Heart left ventricle (tissue), 16 donors: Measurements from ENCODE around the gene EP400. TPM values are rescaled to one million over a fixed set of nuclear protein-coding genes. Genes with fewer than 3 reads are reported as not detected.

Source experiments
- ATAC-seq, 4 donors: fragments of 200-7000 bp; cut with Tn5 transposase; one replicate each; pipeline ENCODE4 v1.9.1; 2020 to 2022; ENCODE audit warnings: moderate library complexity in 4 of 4, mild to moderate bottlenecking in 3 of 4, moderate number of reproducible peaks in 1 of 4
- DNase-seq, 5 donors: peaks; one replicate each; pipeline ENCODE4 v3.0.0-alpha.2; 2020
- H3K27ac ChIP-seq, 12 donors: fragments of 200-600 bp; sonication (generic) in 4 of 12; one replicate each; pipeline versions ENCODE4 v1.5.0 to v1.8.0; 2016 to 2022; ENCODE audit warnings: mild to moderate bottlenecking in 2 of 12
- H3K27me3 ChIP-seq, 9 donors: fragments of 200-600 bp; sonication (generic) in 2 of 9; one replicate each; pipeline versions ENCODE4 v1.5.1 to v1.8.0; 2016 to 2022; ENCODE audit warnings: mild to moderate bottlenecking in 3 of 9
- H3K36me3 ChIP-seq, 9 donors: fragments of 200-600 bp; sonication (generic) in 2 of 9; one replicate each; pipeline versions ENCODE4 v1.5.0 to v1.8.0; 2018 to 2022; ENCODE audit warnings: mild to moderate bottlenecking in 2 of 9
- H3K4me1 ChIP-seq, 12 donors: fragments of 200-600 bp; sonication (generic) in 4 of 12; one replicate each; pipeline versions ENCODE4 v1.5.0 to v1.8.0; 2016 to 2022; ENCODE audit warnings: mild to moderate bottlenecking in 3 of 12
- H3K4me3 ChIP-seq, 12 donors: fragments of 200-600 bp; sonication (generic) in 4 of 12; one replicate each; pipeline versions ENCODE4 v1.5.0 to v1.8.0; 2017 to 2022; ENCODE audit warnings: mild to moderate bottlenecking in 9 of 12, moderate library complexity in 4 of 12
- H3K9me3 ChIP-seq, 12 donors: fragments of 200-600 bp; sonication (generic) in 4 of 12; one replicate each; pipeline versions ENCODE4 v1.5.0 to v1.8.0; 2016 to 2022; ENCODE audit warnings: mild to moderate bottlenecking in 1 of 12
- POLR2A ChIP-seq, 2 donors: fragments of 450-650 bp; IDR thresholded peaks; one replicate each; pipeline ENCODE4 v1.6.1; 2017; ENCODE audit warnings: antibody characterized with exemption in 2 of 2, mild to moderate bottlenecking in 2 of 2, moderate library complexity in 2 of 2
- WGBS, 4 donors: extraction: QIAGEN DNeasy Blood & Tissue Kit in 2 of 4; methylation state at CpG; one replicate each; pipeline versions ENCODE4 v1.1.5 to v1.1.7; 2013 to 2018; 5-methylcytosine and 5-hydroxymethylcytosine counted together
- intact Hi-C, 10 donors: fragments of 100-400 bp; cut with DNase I; formaldehyde crosslinking; loops; one replicate each; pipeline versions ENCODE4 v1.11.1 to v1.14.2; 2022
- polyA plus RNA-seq, 2 donors: library from polyadenylated mRNA; stranded (reverse); fragments of 200-250 nt; gene quantifications; one replicate each; pipeline ENCODE4 v1.2.3, GENCODE V29; 2013
- total RNA-seq, 9 donors: library from RNA; depleted of rRNA in 2 of 9; stranded (reverse); fragments of >200 nt in 2 of 9; fragmentation: NEBNext Ultra II Directional in 3 of 9; extraction: Animal tissue kit (Norgen Biotek cat#: 25700) in 3 of 9; gene quantifications; one replicate each; pipeline versions ENCODE4 v1.1.0 to v1.2.4, GENCODE V29; 2016 to 2023
- TF ChIP-seq, protein P1 (sequence below), 12 donors: fragments of 200-600 bp; sonication (generic) in 4 of 12; IDR thresholded peaks; one replicate each; pipeline versions ENCODE4 v1.5.0 to v1.8.0; 2018 to 2022; ENCODE audit warnings: antibody characterized with exemption in 12 of 12, mild to moderate bottlenecking in 5 of 12
- donor health status: ischemic (EF 13 %, LVEDD 7.1; RV severe dilation, severe dysfunction).
- donor health status: healthy with polysubstance abuse.
- donor health status: DM: no; HTN: yes; CAD: no.
- donor health status: DM: no; HTN: no; CAD: no.
- donor health status: ischemic (EF 25% LVEDD 6.9; RV normal size, moderate dysfunction).
- donor health status: ischemic (EF 25% LVEDD 5.7; RV mildly dilated, moderate dysfunction).
- donor health status: healthy.
- donor health status: DM: yes; HTN: yes; CAD: no.
- donor health status: ischemic (EF 35%, LVEDD 5.7; RV mildly dilated, moderate dysfunction).
- donor health status: nonischemic (EF 11% LVEDD 7.7; RV severe dilation, severe dysfunction).
- donor health status: DM: yes; HTN: yes; CAD: no.
- donor health status: PGD.
- donor health status: ischemic (EF 29% LVEDD 5.4; RV normal size, mild dysfunction).
- donor health status: nonischemic (EF 23%, LVEDD 6.1; RV moderate dilation, normal function).

Gene EP400
- total and polyA plus RNA-seq, 11 donors, result 9.8 to 27.8 (median 13.5) TPM

DNA sequence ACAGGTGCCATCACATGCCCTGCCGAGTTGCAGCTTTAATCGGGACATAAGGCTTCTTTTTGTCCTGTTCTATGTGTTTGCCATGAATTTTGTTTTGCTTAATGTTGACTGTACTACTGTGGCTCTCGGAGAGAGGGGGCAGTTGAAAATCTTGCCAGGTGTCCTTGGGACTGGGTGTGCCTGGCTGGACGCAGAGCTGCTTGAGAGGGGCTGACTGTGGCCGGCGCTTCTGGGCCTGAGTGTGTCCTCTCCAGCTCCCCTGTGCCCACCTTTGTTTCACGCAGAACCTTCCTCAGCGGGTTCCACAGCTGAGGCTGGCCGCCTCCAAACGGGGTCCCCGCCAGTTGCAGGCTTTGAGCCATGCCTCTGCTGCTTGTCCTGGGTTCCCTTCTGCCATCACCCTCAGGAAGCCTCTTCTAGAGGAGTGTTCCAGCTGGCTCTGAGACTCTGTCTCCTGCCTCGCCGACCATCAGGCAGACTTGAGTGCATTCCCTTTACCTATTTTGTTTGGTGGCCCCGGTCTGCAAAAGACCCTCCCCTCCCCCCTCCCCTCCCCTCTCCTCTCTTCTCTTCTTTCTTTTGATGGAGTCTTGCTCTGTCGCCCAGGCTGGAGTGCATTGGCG lies 144.6 kb downstream of the EP400 start:
- no peak overlapping the region for H3K4me3 ChIP-seq
- no peak overlapping the region for H3K27ac ChIP-seq
- intact Hi-C loops, result no loop called here
- 93 to 96% (median 95%) methylated on average over 16 of the region's 16 CpGs for WGBS, 4 donors
- no peaks in the 10 kb centered on the region for H3K9me3 ChIP-seq
- no peaks in the 10 kb centered on the region for H3K27me3 ChIP-seq
- TF ChIP-seq, protein P1, sequence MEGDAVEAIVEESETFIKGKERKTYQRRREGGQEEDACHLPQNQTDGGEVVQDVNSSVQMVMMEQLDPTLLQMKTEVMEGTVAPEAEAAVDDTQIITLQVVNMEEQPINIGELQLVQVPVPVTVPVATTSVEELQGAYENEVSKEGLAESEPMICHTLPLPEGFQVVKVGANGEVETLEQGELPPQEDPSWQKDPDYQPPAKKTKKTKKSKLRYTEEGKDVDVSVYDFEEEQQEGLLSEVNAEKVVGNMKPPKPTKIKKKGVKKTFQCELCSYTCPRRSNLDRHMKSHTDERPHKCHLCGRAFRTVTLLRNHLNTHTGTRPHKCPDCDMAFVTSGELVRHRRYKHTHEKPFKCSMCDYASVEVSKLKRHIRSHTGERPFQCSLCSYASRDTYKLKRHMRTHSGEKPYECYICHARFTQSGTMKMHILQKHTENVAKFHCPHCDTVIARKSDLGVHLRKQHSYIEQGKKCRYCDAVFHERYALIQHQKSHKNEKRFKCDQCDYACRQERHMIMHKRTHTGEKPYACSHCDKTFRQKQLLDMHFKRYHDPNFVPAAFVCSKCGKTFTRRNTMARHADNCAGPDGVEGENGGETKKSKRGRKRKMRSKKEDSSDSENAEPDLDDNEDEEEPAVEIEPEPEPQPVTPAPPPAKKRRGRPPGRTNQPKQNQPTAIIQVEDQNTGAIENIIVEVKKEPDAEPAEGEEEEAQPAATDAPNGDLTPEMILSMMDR (IDR thresholded peaks at IDR 0.05), result no peak
- TF ChIP-seq POLR2A (IDR thresholded peaks at IDR 0.05), result no peak
- DNase-seq (no peak), ATAC-seq (no peak)
- H3K36me3 ChIP-seq, result peaks cover 0 to 48% (median 18%) of the 10 kb centered on the region in 9 donors
- H3K4me1 ChIP-seq, result peaks cover 0 to 3% (median 0%) of the 10 kb centered on the region in 12 donors

DNA sequence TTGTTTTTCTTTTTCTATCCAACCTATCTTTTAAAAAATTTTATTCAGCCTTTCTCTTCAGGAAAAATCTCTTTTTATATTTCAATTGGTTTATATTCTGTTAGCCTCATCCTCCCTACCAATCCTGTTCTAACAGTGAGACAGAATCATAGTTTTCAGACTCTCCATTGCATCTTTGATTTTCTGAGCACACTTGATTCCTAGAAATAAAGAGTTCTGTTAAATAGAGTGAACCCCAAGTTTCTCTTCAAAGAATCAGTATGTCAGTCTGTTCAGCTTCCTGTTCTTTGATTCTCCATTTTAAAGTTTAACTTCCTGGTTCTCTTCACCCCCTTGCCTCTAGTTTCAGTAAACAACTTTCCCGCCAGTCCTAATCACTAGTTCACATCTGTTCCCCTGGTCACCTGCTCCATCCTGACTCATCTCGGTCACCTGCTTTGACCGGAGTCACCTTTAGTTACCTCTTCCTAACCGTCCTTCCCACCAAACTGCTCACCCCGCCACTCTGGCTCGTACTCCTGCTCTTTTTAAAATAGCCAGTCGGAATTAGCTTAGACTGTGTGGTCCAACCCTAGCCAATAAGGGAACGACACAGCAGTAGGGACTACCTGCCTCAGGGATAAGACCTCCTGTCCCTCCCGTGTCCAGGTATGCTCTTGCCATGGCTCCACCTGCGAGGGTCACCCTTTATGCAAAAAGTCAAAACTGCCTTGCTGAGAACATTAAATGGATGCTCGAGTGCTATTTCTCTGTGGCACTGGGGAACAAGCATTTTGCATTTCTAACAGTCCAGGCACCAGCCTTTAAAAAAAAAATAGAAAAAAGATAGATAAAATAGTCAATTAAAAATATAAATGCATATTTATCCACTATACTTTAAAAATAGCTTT lies 146.0 kb downstream of the EP400 start:
- H3K36me3 ChIP-seq, result peaks cover 0 to 58% (median 24%) of the 10 kb centered on the region in 9 donors
- intact Hi-C loops, result no loop called here
- TF ChIP-seq, protein P1 (IDR thresholded peaks at IDR 0.05), result no peak
- TF ChIP-seq POLR2A (IDR thresholded peaks at IDR 0.05), result no peak
- 93 to 99% (median 97%) methylated on average over 11 of the region's 11 CpGs for WGBS, 4 donors
- H3K27me3 ChIP-seq, result no peaks in the 10 kb centered on the region
- no peak overlapping the region for H3K27ac ChIP-seq
- H3K4me3 ChIP-seq, result no peak overlapping the region
- H3K4me1 ChIP-seq, result no peaks in the 10 kb centered on the region
- ATAC-seq (no peak), DNase-seq (no peak)
- no peaks in the 10 kb centered on the region for H3K9me3 ChIP-seq

DNA sequence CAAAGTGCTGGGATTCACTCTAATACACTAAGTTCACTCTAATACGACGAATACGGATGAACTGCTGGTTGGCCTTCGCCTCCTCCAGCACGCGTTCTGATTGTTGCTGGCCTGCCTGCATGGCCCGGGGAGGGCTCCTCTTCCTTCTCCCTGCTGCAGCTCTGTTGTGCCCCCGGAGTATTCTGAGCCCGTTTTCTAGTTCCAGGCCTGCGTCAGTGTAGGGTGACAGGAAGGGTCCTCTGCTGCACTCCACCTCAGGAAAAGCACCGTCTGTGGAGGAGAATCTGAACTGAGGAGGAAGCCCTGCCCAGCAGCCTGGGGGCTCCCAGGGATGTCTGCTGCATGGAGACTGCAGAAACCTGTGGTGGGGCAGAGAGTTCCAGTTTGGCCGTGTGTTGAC lies 150.0 kb downstream of the EP400 start:
- Histone ChIP-seq H3K9me3 (no peaks in the 10 kb centered on the region), H3K4me3 (no peak overlapping the region), H3K27ac (no peak overlapping the region), H3K4me1 (no peaks in the 10 kb centered on the region), H3K27me3 (no peaks in the 10 kb centered on the region), H3K36me3 (peaks cover 0 to 28% (median 11%) of the 10 kb centered on the region in 9 donors)
- peak in 1 of 4 donors; percentile 25 for ATAC-seq
- WGBS, 4 donors, result 86 to 93% (median 87%) methylated on average over 12 of the region's 12 CpGs
- no peak for DNase-seq
- intact Hi-C loops, result no loop called here
- TF ChIP-seq, protein P1 (IDR thresholded peaks at IDR 0.05), result no peak
- TF ChIP-seq POLR2A (IDR thresholded peaks at IDR 0.05), result no peak
